HAP-1 (cell line): ENCODE measurements around the gene MARCHF2.

Experiments used
- DNase-seq, 2 experiments: peaks; one replicate each; pipeline ENCODE4 v3.0.0-alpha.2; 2016 to 2020; ENCODE audit warnings: low spot score in 2 of 2
- H3K27me3 ChIP-seq: fragments of 250-450 bp; sonication (Bioruptor Pico); 2 replicates; pipeline ENCODE4 v1.5.1; 2020; ENCODE audit warnings: low read depth, mild to moderate bottlenecking, moderate library complexity
- H3K36me3 ChIP-seq: fragments of 250-450 bp; sonication (Bioruptor Pico); replicated peaks from 2 replicates; pipeline ENCODE4 v1.5.1; 2020; ENCODE audit warnings: mild to moderate bottlenecking
- H3K4me1 ChIP-seq: fragments of 250-450 bp; sonication (Bioruptor Pico); 2 replicates; pipeline ENCODE4 v1.5.1; 2020; ENCODE audit warnings: mild to moderate bottlenecking
- H3K4me3 ChIP-seq: fragments of 250-450 bp; sonication (Bioruptor Pico); 2 replicates; pipeline ENCODE4 v1.5.1; 2020; ENCODE audit warnings: mild to moderate bottlenecking, moderate library complexity
- H3K9me3 ChIP-seq: fragments of 250-450 bp; sonication (Bioruptor Pico); 2 replicates; pipeline ENCODE4 v1.5.1; 2020; ENCODE audit warnings: mild to moderate bottlenecking, moderate library complexity
- in situ Hi-C: fragments of 300-500 bp; cut with MboI; formaldehyde crosslinking; loops from 3 replicates; pipeline ENCODE4 v1.14.3; 2020; ENCODE audit warnings: low sequenced_read_pairs, inconsistent platforms, mixed read lengths

Gene MARCHF2

DNA sequence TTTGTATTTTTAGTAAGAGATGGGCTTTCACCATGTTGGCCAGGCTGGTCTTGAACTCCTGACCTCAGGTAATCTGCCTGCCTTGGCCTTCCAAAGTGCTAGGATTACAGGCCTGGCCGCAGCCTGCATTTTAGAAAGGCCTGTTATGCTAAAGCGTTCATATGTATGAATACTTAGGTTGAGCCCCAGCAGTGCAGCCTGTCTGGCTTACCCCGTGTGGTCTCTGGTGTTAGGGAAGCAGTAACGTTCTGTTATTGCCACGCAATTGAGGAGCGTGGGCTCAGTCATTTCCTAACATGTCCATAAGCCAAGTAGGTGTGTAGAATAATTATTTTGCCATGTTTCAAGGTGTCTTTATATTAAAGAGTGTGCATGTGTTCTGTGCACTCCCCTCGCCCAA lies 46.0 kb downstream of the MARCHF2 start:
- no peaks in the 10 kb centered on the region for H3K9me3 ChIP-seq
- DNase-seq: no peak
- H3K36me3 ChIP-seq: peaks cover 83% of the 10 kb centered on the region
- no peaks in the 10 kb centered on the region for H3K27me3 ChIP-seq
- no peak overlapping the region for H3K4me3 ChIP-seq
- in situ Hi-C loops: no loop called here
- H3K4me1 ChIP-seq: peaks cover 26% of the 10 kb centered on the region

DNA sequence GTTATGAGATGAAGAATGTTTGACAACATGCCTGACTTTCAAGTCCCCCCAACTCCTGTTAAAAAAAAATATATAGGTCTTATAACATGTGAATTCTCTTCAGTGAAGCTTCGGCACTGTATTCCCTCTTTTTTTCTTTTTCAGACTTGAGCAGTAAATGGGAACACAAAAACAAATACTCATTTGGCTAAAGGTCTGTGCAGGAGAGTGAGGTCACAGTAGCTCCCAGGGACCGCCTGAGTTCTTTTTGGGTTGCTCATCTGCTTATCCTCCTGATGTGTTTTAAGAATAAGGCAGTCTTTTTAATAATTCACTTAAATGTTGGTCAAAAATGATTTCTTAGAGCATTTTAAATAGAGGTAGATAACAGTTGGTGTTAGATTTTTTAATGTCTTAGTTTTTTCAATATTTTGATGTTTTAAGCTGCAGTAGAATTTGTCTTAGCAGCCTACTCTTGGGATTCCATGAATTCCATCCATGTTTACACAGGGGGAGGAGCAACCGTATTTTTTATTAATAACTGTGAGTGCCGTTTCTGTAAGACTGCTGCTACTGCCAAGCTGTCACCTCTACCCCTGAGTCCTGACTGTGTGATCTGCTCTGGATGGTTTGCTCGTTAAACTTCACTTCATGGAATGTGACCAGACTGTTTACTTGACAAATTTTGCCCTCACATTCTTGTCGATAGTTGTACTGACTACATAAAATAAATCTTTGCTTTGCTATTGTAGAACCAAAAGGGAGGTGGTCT lies 46.6 kb downstream of the MARCHF2 start:
- Histone ChIP-seq H3K4me1 (peaks cover 26% of the 10 kb centered on the region), H3K36me3 (peaks cover 85% of the 10 kb centered on the region), H3K9me3 (no peaks in the 10 kb centered on the region), H3K27me3 (no peaks in the 10 kb centered on the region), H3K4me3 (no peak overlapping the region)
- in situ Hi-C loops: no loop called here
- DNase-seq: no peak

DNA sequence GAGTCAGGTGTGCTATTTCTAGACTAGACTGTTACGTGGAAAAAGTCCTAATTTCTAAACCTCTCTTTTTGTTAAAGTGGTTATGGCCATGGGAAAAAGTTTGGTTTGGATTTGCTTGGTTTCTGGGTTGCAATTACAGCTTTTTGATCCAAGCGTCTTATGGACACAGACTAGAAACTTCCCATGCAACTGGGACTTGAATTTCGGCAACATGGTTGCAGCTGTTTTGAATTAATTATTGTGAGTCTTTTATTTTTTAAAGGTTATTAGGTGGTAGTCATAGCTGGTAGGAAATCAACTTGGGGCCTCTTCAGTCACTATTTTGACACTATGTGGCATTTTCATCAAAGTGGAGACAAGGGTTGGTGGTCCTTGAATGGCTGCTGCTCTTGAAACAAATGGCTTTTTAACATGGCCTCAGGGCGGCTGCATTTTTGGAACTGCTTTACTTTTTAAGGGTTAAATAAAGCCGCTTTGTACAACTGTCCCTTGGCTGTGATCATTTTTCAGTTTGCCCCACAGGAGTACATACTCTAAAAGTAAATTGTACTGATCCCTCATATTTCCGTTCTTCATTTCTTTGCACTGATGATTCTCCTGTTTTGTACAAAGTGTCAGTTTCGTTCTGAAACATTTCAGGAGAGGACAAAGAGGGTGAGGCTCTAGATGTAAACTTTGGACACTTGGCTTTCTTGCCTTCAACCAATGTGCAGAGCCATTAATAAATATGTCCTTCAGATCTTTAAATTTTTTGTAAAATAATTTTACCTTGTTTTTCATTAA lies 47.6 kb downstream of the MARCHF2 start:
- H3K9me3 ChIP-seq: no peaks in the 10 kb centered on the region
- DNase-seq: no peak
- H3K27me3 ChIP-seq: no peaks in the 10 kb centered on the region
- H3K4me3 ChIP-seq: no peak overlapping the region
- H3K36me3 ChIP-seq: peaks cover 86% of the 10 kb centered on the region
- H3K4me1 ChIP-seq: peaks cover 26% of the 10 kb centered on the region
- in situ Hi-C loops: no loop called here

DNA sequence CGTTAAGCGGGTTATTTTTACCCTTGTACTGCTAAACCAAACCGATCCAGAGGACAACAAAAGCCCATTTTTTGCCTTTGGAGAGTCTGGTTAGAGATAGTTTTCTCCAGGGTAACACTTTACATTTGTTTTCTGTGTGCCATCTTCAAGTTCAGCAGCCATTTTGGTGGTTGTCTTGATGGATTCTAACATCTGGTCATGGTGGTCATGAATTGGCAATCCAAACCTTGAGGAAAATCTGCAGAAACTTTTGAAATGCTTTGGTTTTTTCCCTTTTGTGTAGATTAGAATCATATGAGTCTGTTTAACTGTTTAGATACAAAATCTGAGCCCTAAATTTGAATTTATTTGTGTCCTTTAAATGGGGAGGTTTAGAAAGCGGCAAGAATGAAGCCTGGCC lies 48.3 kb downstream of the MARCHF2 start:
- DNase-seq: no peak
- Histone ChIP-seq H3K27me3 (no peaks in the 10 kb centered on the region), H3K4me1 (peaks cover 26% of the 10 kb centered on the region), H3K4me3 (no peak overlapping the region), H3K9me3 (no peaks in the 10 kb centered on the region), H3K36me3 (peaks cover 86% of the 10 kb centered on the region)
- in situ Hi-C loops: no loop called here

DNA sequence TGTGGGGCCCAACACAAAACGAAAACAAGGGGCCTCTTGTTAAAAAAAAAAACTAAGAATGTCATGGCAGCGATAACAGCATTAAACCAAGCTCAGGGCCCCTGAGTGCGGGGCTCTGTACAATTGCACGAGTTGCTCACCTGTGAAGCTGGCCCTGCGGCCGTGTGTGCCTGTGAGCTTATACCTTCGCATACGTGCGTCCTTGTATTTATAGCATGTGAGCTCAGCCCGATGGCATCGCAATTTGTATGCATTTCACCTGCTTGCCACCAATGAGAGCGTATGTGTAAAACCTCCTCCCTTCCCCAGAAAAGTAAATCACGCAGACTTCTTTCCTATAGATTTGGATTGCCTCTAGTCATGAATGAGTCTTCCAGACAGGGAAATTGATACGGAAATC lies 48.8 kb downstream of the MARCHF2 start:
- H3K4me3 ChIP-seq: no peak overlapping the region
- H3K27me3 ChIP-seq: no peaks in the 10 kb centered on the region
- peaks cover 86% of the 10 kb centered on the region for H3K36me3 ChIP-seq
- DNase-seq: no peak
- in situ Hi-C loops: no loop called here
- no peaks in the 10 kb centered on the region for H3K9me3 ChIP-seq
- H3K4me1 ChIP-seq: peaks cover 26% of the 10 kb centered on the region

DNA sequence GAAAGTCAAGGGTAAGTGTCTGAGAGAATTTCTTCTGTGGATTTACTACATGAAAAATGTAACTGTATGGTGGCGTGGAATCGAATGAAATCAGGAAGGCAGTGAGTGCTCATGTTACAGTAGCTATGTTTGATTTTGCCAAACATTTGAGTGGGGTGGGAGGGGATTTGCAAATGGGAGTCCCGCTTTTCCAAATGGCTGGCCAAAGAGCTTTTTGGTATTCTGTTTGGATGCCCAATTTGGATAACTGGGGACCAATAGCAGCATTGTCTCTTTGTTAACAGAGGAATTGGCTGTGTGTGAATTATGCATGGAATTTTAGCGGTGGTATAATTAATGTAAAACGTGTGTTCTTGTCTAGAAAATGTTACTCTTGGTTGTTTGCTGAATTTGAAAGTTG lies 49.5 kb downstream of the MARCHF2 start:
- DNase-seq: no peak
- in situ Hi-C loops: no loop called here
- H3K4me3 ChIP-seq: no peak overlapping the region
- peaks cover 26% of the 10 kb centered on the region for H3K4me1 ChIP-seq
- no peaks in the 10 kb centered on the region for H3K9me3 ChIP-seq
- no peaks in the 10 kb centered on the region for H3K27me3 ChIP-seq
- H3K36me3 ChIP-seq: peaks cover 88% of the 10 kb centered on the region

DNA sequence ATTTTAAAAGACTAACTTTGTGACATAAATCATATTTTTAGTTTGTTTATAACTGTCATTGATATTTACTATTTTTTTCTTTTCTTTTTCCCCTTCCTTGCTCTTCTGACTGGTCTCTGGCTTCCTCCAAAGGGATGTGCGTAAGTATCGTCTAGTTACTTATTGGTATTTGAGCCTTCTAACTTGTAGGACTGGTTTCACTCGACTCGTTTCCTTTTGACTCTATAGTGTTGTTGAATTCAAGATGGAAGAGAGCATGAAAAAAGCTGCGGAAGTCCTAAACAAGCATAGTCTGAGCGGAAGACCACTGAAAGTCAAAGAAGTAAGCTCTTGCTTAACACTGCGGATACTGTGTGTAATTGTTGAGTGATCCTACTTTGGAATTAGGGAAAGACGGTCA lies 50.3 kb downstream of the MARCHF2 start:
- H3K4me1 ChIP-seq: peaks cover 24% of the 10 kb centered on the region
- in situ Hi-C loops: no loop called here
- no peaks in the 10 kb centered on the region for H3K9me3 ChIP-seq
- peaks cover 88% of the 10 kb centered on the region for H3K36me3 ChIP-seq
- no peak for DNase-seq
- H3K4me3 ChIP-seq: no peak overlapping the region
- H3K27me3 ChIP-seq: no peaks in the 10 kb centered on the region

DNA sequence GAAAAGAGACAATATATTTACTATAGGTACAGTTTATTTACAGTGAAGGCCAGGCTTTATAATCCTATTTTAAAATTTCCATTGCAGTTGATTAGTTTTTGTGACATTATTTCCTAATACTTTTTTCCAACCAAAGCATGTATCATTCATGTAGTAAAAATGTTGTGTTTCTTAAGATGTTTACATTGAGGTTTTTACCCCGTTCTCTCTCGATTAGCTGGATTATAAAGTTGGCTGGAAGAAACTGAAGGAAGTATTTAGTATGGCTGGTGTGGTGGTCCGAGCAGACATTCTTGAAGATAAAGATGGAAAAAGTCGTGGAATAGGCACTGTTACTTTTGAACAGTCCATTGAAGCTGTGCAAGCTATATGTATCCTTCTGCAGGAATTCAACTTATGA lies 52.9 kb downstream of the MARCHF2 start:
- no peak for DNase-seq
- in situ Hi-C loops: no loop called here

DNA sequence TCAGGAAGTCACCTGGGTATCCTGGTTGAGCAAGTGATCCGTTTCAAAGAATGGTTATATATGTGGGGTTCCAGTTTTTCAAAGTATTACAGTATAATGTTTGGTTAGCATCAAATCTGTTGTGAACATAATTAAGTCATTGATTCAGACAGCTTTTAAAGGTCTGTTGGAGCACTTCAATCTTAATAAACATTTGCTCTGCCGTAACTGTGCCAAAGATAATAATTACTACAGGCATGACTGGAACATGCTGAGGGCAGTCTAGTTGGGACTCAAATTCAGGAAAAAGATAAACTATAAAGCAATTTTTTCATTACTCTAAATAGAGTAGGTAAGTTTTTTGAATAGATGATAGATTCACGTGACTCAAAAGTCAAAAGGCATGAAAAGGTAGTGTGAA lies 55.0 kb downstream of the MARCHF2 start:
- DNase-seq: no peak
- H3K4me1 ChIP-seq: no peaks in the 10 kb centered on the region
- in situ Hi-C loops: no loop called here
- H3K36me3 ChIP-seq: peaks cover 100% of the 10 kb centered on the region
- no peaks in the 10 kb centered on the region for H3K9me3 ChIP-seq
- H3K4me3 ChIP-seq: no peak overlapping the region
- H3K27me3 ChIP-seq: no peaks in the 10 kb centered on the region

More for the DNA sequence above, 52.9 kb downstream of the MARCHF2 start:
- no peaks in the 10 kb centered on the region for H3K27me3 ChIP-seq
- H3K36me3 ChIP-seq: peaks cover 89% of the 10 kb centered on the region
- H3K9me3 ChIP-seq: no peaks in the 10 kb centered on the region
- no peaks in the 10 kb centered on the region for H3K4me1 ChIP-seq
- H3K4me3 ChIP-seq: no peak overlapping the region

DNA sequence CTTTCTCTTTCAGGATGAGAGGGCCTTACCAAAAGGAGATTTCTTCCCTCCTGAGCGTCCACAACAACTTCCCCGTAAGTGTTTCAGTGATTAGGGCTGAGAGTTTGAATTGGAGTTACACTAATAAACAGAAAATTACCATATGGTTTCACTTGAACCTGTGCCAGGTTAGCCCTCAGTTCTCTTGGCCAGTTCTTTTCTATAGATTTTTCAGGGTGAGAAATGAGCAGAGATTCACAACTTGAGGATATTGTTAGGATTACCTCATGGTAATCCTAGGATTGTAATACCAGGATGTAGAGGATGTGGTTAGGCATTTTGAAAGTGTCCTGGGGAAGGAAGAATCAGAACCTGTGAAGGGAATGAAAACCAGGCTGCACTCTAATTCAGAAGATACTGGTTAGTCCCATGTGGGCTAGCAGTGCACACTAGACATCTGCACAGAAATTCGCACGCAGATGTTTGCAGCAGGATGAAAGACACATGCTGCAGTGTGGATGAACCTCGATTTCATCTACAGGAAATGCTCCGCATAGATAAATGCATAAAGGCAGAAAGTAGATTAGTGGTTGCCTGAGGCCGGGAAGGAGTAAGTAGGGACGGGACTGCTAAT lies 55.8 kb downstream of the MARCHF2 start:
- in situ Hi-C loops: no loop called here
- Histone ChIP-seq H3K4me3 (no peak overlapping the region), H3K4me1 (no peaks in the 10 kb centered on the region), H3K9me3 (no peaks in the 10 kb centered on the region), H3K27me3 (no peaks in the 10 kb centered on the region), H3K36me3 (peaks cover 100% of the 10 kb centered on the region)
- no peak for DNase-seq

DNA sequence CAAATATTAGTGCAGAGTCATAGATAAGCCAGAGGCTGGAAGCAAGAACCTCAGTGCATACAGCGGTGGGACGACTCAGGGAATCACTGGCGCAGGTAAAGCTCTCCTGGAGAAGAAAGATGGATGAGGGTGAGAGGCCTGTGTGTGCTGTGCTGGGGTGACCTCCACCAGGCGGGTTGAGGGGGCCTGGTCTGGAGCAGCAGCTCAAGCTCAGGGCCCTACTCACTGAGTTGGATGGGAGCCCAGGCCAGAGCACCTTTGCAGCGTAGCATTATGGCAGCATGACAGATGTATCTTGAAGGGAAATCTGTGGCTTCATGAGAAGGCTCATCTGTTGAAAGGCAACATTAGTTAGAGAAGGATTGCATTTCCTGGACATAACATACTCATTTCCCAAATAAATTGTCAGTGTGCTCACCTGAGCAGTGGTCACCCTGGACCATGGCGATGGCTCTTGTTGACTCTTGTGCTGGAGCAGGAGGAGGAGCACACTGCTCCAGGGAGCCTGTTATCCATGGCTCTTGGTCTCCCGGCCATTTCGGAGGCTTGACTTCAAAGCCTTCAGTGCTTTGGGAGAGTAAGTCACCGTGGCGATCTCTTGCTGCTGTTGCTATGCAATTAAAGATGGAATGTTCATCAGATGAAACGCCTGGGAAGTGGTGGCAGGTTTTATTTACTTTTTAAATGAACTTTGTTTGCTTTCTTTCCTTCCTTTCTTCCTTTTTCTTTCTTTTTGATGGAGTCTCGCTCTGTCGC lies 56.7 kb downstream of the MARCHF2 start:
- H3K36me3 ChIP-seq: peaks cover 100% of the 10 kb centered on the region
- no peaks in the 10 kb centered on the region for H3K9me3 ChIP-seq
- DNase-seq: no peak
- no peak overlapping the region for H3K4me3 ChIP-seq
- in situ Hi-C loops: no loop called here
- no peaks in the 10 kb centered on the region for H3K27me3 ChIP-seq
- no peaks in the 10 kb centered on the region for H3K4me1 ChIP-seq

DNA sequence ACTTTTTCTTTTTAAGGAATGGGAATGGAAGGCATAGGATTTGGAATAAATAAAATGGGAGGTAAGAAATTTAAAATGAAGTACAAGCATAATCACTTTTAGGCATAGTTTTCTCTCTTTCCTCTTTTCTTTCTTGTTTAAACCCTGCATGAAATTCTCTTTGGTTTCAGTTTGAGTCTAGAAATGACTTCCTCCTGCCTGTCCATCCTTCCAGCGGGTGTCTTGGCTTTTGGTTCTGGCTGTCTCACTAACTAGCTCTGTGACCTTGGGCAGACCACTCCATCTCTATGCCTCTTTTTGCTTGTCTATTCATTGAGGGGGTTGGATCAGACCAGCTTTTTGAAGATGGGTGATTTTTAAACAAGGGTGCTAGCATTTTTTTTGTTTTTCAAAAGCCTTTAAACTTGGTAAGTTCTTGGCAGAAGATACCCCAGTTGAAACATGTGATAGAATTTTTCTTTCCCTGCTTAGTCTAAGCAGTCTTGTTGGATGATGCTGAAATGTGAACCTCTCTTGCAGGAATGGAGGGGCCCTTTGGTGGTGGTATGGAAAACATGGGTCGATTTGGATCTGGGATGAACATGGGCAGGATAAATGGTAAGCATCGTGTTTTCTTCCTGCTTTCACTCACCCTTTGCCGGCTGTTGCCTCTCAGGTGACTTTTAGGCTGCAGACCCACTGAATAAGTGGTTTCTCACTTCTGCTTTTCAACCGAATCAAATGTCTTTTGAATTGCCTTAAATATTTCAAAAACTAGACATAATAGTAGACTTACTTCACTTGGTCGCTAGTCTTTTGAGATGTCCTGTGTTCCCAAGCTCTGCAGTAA lies 60.8 kb downstream of the MARCHF2 start:
- Histone ChIP-seq H3K4me3 (no peak overlapping the region), H3K36me3 (peaks cover 91% of the 10 kb centered on the region), H3K27me3 (no peaks in the 10 kb centered on the region), H3K9me3 (no peaks in the 10 kb centered on the region), H3K4me1 (no peaks in the 10 kb centered on the region)
- DNase-seq: no peak
- in situ Hi-C loops: no loop called here

DNA sequence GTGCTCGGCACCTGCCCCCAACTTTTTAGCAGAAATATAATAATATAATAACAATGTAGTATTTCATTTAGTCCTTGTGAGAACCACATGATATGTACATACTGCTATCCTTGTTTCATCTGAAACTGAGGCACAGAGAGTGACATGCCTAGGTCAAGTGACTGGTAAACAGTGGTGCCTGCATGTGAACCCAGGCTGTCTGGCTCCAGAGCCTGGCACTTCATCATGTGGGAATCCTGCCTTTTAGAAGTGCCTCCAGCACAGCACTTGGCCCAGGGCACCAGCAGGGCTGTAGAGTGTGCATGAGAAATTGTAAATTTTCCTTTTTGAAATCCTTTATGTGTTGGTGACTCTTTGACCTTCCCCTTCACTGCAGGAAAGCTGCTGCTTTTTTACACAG lies 61.9 kb downstream of the MARCHF2 start:
- in situ Hi-C loops: no loop called here
- H3K36me3 ChIP-seq: peaks cover 85% of the 10 kb centered on the region
- no peak for DNase-seq
- H3K9me3 ChIP-seq: no peaks in the 10 kb centered on the region
- H3K4me1 ChIP-seq: no peaks in the 10 kb centered on the region
- H3K4me3 ChIP-seq: no peak overlapping the region
- no peaks in the 10 kb centered on the region for H3K27me3 ChIP-seq
